Choroid plexus epithelial cell (primary cell): ENCODE data around the gene HLCS.

Experiments used
- DNase-seq: peaks from one replicate; pipeline ENCODE4 v3.0.0-alpha.2; 2010; ENCODE audit warnings: low read depth
- H3K4me3 ChIP-seq: 2 replicates; pipeline ENCODE4 v1.5.1; 2011; ENCODE audit warnings: low read depth, mild to moderate bottlenecking, control low read depth, low read length, moderate library complexity
- CTCF ChIP-seq: conservative IDR thresholded peaks from 2 replicates; pipeline ENCODE4 v1.5.1; 2011; ENCODE audit warnings: low read depth, mild to moderate bottlenecking, control low read depth, inconsistent platforms, low read length, moderate library complexity

HLCS gene

GRCh38 chr21:36776981-36777617, 189.4 kb downstream of the HLCS start:
- H3K4me3 ChIP-seq = no peak overlapping the region
- no peak for DNase-seq
- TF ChIP-seq CTCF = no peak

- no peak for DNase-seq
- H3K4me3 ChIP-seq = no peak overlapping the region
- TF ChIP-seq CTCF = no peak
Observed at GRCh38 chr21:36773995-36774394, 192.5 kb downstream of the HLCS start.

GRCh38 chr21:36773117-36773516, 193.4 kb downstream of the HLCS start:
- TF ChIP-seq CTCF = no peak
- no peak overlapping the region for H3K4me3 ChIP-seq
- peak; percentile 69 for DNase-seq

- DNase-seq = peak; percentile 51
- TF ChIP-seq CTCF = no peak
- no peak overlapping the region for H3K4me3 ChIP-seq
Observed at GRCh38 chr21:36769051-36769839, 197.2 kb downstream of the HLCS start.

- TF ChIP-seq CTCF = no peak
- no peak for DNase-seq
- no peak overlapping the region for H3K4me3 ChIP-seq
Observed at GRCh38 chr21:36768496-36768895, 198.0 kb downstream of the HLCS start.

- no peak for DNase-seq
- no peak for TF ChIP-seq CTCF
- no peak overlapping the region for H3K4me3 ChIP-seq
Observed at GRCh38 chr21:36767096-36767495, 199.4 kb downstream of the HLCS start.

GRCh38 chr21:36766511-36766910, 200.0 kb downstream of the HLCS start:
- no peak for DNase-seq
- TF ChIP-seq CTCF = no peak
- no peak overlapping the region for H3K4me3 ChIP-seq
